Measurements from ENCODE around the gene STK32A.

DNA sequence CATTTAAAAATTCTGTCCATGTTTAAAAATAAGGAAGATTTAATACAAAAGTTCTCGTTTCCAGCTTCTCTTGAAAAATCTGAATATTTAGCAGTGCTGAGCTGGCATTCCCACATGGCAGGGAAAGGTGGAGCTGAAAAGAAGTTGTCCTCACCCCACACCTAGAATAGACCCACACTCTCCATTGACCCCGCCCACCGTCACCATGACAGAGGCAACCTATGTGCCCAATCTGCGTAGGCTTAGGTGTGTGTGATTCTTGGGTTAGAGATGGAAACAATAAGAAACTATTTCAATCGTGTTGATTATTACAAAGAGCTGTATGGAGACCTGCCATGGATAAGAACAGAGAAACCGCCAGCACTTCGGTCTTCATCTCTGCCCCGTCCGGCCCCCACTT, 8.9 kb upstream of the STK32A start:
- TF ChIP-seq, protein P1, sequence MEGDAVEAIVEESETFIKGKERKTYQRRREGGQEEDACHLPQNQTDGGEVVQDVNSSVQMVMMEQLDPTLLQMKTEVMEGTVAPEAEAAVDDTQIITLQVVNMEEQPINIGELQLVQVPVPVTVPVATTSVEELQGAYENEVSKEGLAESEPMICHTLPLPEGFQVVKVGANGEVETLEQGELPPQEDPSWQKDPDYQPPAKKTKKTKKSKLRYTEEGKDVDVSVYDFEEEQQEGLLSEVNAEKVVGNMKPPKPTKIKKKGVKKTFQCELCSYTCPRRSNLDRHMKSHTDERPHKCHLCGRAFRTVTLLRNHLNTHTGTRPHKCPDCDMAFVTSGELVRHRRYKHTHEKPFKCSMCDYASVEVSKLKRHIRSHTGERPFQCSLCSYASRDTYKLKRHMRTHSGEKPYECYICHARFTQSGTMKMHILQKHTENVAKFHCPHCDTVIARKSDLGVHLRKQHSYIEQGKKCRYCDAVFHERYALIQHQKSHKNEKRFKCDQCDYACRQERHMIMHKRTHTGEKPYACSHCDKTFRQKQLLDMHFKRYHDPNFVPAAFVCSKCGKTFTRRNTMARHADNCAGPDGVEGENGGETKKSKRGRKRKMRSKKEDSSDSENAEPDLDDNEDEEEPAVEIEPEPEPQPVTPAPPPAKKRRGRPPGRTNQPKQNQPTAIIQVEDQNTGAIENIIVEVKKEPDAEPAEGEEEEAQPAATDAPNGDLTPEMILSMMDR (IDR thresholded peaks at IDR 0.05), result no peak
- no peak for TF ChIP-seq POLR2A (IDR thresholded peaks at IDR 0.05)

Measured in uterus (tissue), 2 donors.